Memory B cell (primary cell): ENCODE measurements around the gene ZSCAN23.
"Not testable (repeated sequence)": the region's sequence is repeated elsewhere in the genome, so short reads cannot be mapped to it uniquely, and the experiment has no call there.

ENCODE experiments used
- ATAC-seq: fragments of 150-1000 bp; cut with Tn5 transposase; 2 replicates; pipeline ENCODE4 v1.10.0; 2021; ENCODE audit warnings: low read depth, mild to moderate bottlenecking, moderate library complexity
- DNase-seq, 2 donors: peaks; one replicate each; pipeline ENCODE4 v3.0.0; 2022; ENCODE audit warnings: low spot score in 2 of 2
- H3K27ac Mint-ChIP-seq: one replicate; pipeline ENCODE4 v1.8.0; 2022; ENCODE audit warnings: mild to moderate bottlenecking, moderate library complexity, mixed read lengths
- H3K27me3 Mint-ChIP-seq: one replicate; pipeline ENCODE4 v1.8.0; 2022; ENCODE audit warnings: mixed read lengths
- H3K36me3 Mint-ChIP-seq: one replicate; pipeline ENCODE4 v1.8.0; 2022; ENCODE audit warnings: mild to moderate bottlenecking, mixed read lengths
- H3K4me1 Mint-ChIP-seq: one replicate; pipeline ENCODE4 v1.8.0; 2022; ENCODE audit warnings: mixed read lengths
- H3K4me3 Mint-ChIP-seq: one replicate; pipeline ENCODE4 v1.8.0; 2022; ENCODE audit warnings: mild to moderate bottlenecking, moderate library complexity, mixed read lengths
- H3K9me3 Mint-ChIP-seq: one replicate; pipeline ENCODE4 v1.8.0; 2022; ENCODE audit warnings: mixed read lengths

Gene ZSCAN23

DNA sequence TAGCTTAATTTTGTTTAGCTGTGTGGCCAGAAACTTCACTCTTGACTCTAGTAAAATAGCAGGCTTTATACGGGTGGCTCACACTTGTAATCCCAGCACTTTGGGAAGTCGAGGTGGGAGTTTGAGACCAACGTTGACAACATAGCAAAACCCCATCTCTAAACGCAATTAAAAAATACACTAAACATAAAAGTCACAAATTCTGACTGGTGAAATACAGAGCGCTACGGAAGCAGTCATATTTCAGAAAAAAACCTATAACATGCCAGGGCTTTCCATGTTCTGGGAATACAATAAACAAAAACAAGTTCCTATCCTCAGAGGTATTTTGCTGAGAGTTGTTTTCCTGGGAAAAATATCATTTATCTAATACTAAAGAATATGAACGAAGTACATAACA lies 24.8 kb upstream of the ZSCAN23 start:
- Mint-ChIP-seq H3K4me3 (no peak overlapping the region), H3K27me3 (peaks cover 17% of the 10 kb centered on the region), H3K27ac (no peak overlapping the region), H3K4me1 (no peaks in the 10 kb centered on the region), H3K9me3 (peaks cover 4% of the 10 kb centered on the region), H3K36me3 (peaks cover 2% of the 10 kb centered on the region)
- DNase-seq (no peak), ATAC-seq (no peak)

DNA sequence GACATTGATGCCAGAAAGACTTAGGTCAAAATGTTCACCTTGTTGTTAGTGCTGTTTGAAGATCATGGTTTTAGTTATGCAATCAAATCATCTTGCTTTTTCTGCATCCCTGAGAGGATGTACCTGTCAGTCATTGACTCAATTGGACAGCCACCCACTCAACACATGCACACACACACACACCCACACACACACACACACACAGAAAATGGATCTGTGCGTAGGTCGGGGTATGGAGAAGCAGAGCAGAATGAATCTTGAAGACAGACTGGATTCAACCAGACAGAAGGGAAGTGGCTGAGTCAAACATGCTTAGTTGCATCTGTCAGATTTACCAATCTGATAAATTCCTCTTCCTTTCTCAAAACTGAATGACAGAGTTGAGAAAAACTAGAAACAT lies 19.1 kb upstream of the ZSCAN23 start:
- H3K27me3 Mint-ChIP-seq = peaks cover 23% of the 10 kb centered on the region
- H3K9me3 Mint-ChIP-seq = no peaks in the 10 kb centered on the region
- H3K27ac Mint-ChIP-seq = no peak overlapping the region
- no peaks in the 10 kb centered on the region for H3K36me3 Mint-ChIP-seq
- no peak for ATAC-seq
- DNase-seq = no peak
- no peak overlapping the region for H3K4me3 Mint-ChIP-seq
- H3K4me1 Mint-ChIP-seq = no peaks in the 10 kb centered on the region

DNA sequence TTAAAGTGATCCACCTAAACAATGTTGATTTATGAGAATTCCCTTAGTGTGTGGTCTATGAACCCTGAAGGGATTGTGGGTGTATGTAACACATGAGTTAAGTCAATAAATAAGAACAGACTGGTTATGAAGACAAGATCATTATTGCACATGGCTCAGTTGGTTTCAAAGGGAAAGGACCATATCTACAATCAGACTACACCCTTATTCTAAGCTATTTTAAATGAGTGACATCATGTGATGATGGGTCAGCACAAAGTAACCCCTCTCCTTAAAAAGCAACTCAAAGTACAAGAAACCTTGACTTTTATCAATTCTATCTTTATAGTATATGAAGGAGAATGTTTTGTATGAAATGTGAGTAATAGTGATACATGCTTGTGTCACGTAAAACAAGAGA lies 15.3 kb upstream of the ZSCAN23 start:
- DNase-seq (no peak), ATAC-seq (no peak)
- no peak overlapping the region for H3K4me3 Mint-ChIP-seq
- peaks cover 20% of the 10 kb centered on the region for H3K27me3 Mint-ChIP-seq
- no peaks in the 10 kb centered on the region for H3K9me3 Mint-ChIP-seq
- H3K27ac Mint-ChIP-seq = no peak overlapping the region
- no peaks in the 10 kb centered on the region for H3K36me3 Mint-ChIP-seq
- H3K4me1 Mint-ChIP-seq = no peaks in the 10 kb centered on the region

DNA sequence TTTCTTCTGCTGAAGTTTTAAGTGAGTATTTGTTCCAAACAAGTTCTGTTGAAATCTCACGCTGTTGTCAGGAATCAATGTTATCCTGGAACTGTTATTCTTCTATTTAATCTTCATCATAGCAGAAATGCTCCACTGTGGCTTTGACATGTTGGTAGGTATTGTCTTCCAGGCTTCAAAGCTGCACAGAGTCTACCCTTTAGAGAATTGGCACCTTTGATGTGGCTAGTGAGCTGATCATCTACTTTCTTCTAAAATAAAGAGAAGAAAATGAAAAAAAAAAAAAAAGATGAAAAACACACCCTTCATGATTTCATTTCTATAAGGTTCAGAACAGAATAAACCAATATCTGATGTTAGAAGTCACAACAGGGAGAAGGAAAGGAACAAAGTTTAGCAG lies 5.8 kb upstream of the ZSCAN23 start:
- ATAC-seq (no peak), DNase-seq (no peak)
- no peaks in the 10 kb centered on the region for H3K36me3 Mint-ChIP-seq

DNA sequence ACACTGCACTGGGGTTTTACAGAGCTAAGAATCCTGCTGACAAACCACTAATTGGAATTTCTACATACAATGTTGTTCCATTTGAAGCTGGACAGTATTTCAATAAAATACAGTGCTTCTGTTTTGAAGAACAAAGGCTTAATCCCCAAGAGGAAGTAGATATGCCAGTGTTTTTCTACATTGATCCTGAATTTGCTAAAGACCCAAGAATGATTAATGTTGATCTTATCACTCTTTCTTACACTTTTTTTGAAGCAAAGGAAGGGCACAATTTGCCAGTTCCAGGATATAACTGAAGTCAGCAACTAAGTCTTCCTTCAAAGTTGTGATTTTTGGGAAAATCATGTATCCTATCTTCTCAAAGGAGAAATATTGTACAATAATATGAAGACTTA lies 4.2 kb upstream of the ZSCAN23 start:
- H3K4me3 Mint-ChIP-seq, H3K27ac Mint-ChIP-seq, H3K9me3 Mint-ChIP-seq, H3K36me3 Mint-ChIP-seq, ATAC-seq, H3K4me1 Mint-ChIP-seq, DNase-seq: not testable (repeated sequence)
- H3K27me3 Mint-ChIP-seq = peaks cover 22% of the 10 kb centered on the region

More for the DNA sequence above, 5.8 kb upstream of the ZSCAN23 start:
- Mint-ChIP-seq H3K4me3 (no peak overlapping the region), H3K4me1 (peaks cover 3% of the 10 kb centered on the region), H3K27me3 (peaks cover 19% of the 10 kb centered on the region), H3K9me3 (peaks cover 6% of the 10 kb centered on the region), H3K27ac (no peak overlapping the region)

DNA sequence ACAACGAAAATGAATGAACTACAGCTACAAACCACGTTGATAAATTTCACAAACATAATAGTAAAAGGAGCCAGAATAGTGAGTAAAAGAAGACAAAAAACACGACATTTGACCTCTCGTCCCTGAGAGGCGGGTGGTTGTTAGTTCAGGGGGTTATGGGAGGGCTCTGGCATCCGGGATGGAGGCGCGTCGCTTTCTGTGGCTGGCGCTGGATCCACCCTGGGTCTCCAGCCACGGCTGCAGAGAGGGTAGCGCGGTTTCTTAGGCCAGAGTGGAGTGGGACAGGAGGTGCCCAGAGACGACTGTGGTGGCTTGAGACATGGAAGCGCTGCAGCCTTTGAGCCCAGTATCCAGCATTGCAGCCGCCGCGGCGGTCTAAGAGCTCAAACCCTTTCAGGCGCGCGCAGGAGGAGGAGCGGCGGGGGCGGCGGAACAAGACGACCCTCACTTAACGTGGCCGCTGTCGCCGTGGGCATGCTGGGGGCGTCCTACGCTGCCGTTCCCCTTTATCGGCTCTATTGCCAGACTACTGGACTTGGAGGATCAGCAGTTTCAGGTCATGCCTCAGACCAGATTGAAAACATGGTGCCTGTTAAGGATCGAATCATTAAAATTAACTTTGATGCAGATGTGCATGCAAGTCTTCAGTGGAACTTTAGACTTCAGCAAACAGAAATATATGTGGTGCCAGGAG lies 3.7 kb upstream of the ZSCAN23 start:
- Mint-ChIP-seq H3K4me1 (peaks cover 9% of the 10 kb centered on the region), H3K36me3 (peaks cover 4% of the 10 kb centered on the region), H3K9me3 (peaks cover 6% of the 10 kb centered on the region), H3K4me3 (no peak overlapping the region), H3K27ac (no peak overlapping the region), H3K27me3 (peaks cover 22% of the 10 kb centered on the region)
- ATAC-seq (no peak), DNase-seq (no peak)

DNA sequence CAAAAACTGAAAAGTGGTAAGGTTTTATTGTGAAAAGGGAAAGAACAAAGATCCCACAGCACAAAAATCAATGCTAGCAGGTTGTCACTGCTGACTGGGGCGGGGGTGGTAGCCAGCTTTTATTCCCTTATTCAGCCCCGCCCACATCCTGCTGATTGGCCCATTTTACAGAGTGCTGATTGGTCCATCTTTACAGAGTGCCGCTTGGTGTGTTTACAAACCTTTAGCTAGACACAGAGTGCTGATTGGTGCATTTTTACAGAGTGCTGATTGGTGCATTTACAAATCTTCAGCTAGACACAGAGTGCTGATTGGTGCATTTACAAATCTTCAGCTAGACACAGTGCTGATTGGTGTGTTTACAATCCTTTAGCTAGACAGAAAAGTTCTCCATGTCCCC lies 1.5 kb upstream of the ZSCAN23 start:
- not testable (repeated sequence) for H3K36me3 Mint-ChIP-seq, H3K4me3 Mint-ChIP-seq, DNase-seq, H3K4me1 Mint-ChIP-seq, ATAC-seq, H3K27ac Mint-ChIP-seq, H3K9me3 Mint-ChIP-seq
- H3K27me3 Mint-ChIP-seq = peaks cover 17% of the 10 kb centered on the region

DNA sequence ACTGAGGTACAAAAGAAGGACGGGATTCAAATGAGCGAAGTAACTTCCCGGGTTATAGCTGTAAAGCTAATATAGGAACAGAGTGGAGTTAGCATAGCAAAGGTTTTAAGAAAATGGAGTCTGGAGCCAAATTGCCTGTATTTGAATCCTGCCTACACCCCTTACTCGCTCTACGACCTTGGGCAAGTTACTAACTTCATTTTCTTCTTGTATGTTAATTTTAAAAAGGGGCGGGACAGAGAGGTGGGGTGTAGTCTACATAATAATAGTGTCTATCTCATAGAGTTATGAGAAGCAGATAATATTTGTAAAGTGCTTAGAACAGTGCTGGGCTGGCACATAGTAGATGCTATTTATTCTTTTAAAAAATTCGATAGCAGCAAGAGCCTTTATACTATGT lies 705 bp downstream of the ZSCAN23 start:
- H3K4me3 Mint-ChIP-seq = peak overlapping the region; percentile 94

DNA sequence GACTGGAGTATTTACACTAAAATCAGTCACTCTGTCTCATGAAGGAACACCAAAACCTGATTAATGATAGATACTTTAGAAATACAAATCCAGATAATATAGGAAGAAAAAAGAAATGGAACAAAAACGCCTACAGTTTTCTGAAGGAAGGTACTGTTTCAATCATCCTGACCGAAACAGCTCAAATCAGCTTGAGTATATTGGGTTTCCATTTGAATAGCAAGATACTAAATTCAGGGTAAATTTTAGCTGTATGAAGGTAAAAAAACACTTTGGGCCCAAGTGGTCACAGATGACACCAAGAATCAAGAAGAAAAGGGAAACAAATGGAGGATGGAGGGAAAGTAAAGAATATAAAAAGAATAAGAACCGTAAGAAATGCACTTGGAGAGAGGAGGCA lies 6.9 kb downstream of the ZSCAN23 start:
- H3K36me3 Mint-ChIP-seq = peaks cover 2% of the 10 kb centered on the region
- H3K27me3 Mint-ChIP-seq = peaks cover 4% of the 10 kb centered on the region
- H3K4me3 Mint-ChIP-seq = no peak overlapping the region
- no peaks in the 10 kb centered on the region for H3K4me1 Mint-ChIP-seq
- H3K9me3 Mint-ChIP-seq = peaks cover 2% of the 10 kb centered on the region
- ATAC-seq = no peak
- no peak for DNase-seq
- H3K27ac Mint-ChIP-seq = no peak overlapping the region

More for the DNA sequence above, 705 bp downstream of the ZSCAN23 start:
- Mint-ChIP-seq H3K4me1 (peaks cover 9% of the 10 kb centered on the region), H3K27ac (peak overlapping the region; percentile 84), H3K27me3 (peaks cover 19% of the 10 kb centered on the region), H3K9me3 (peaks cover 7% of the 10 kb centered on the region), H3K36me3 (peaks cover 6% of the 10 kb centered on the region)
- ATAC-seq (no peak), DNase-seq (no peak)

DNA sequence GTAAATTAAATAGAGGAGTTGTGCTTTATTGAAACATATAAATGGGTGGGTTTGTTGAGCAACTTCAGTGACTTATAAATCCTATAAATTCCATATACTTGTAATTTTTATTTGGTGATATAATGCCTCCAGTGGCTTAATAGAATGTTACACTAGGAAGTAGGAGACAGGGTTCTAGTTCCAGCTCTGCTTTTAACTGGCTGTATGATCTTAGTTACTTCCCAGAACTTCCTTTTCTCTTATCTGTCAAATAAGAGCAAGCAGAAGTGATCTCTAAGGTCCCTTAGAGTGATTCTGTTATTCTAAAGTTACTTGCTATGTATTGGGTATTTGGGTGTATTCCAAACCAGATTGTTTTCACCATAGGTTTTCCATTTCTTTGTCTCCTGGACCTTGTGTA lies 10.2 kb downstream of the ZSCAN23 start:
- no peak for DNase-seq
- Mint-ChIP-seq H3K9me3 (no peaks in the 10 kb centered on the region), H3K27me3 (peaks cover 6% of the 10 kb centered on the region), H3K36me3 (no peaks in the 10 kb centered on the region), H3K4me1 (no peaks in the 10 kb centered on the region), H3K4me3 (no peak overlapping the region), H3K27ac (no peak overlapping the region)
- ATAC-seq = no peak

DNA sequence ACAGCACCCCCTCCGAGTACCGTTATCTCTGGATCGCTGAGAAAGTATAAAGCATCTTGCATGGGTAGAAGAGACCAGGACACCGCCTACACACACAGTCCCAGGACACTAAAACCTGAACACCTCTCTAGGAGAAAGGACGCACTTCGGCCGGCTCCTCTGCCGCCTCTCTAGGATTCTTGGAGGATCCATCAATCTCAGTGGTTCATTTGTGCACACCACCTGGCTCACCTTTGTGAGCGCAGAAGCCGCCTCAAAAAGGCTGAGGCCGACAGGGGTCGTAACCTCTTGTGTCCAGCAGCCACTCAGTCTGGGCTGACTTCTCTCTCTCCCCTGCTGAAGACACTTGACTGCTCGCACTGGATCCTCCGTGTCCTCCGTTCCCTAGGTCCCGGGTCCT lies 13.5 kb downstream of the ZSCAN23 start:
- no peak overlapping the region for H3K4me3 Mint-ChIP-seq
- H3K36me3 Mint-ChIP-seq = peaks cover 2% of the 10 kb centered on the region
- no peaks in the 10 kb centered on the region for H3K9me3 Mint-ChIP-seq
- no peak for ATAC-seq
- H3K27me3 Mint-ChIP-seq = peaks cover 7% of the 10 kb centered on the region
- H3K27ac Mint-ChIP-seq = no peak overlapping the region
- H3K4me1 Mint-ChIP-seq = peaks cover 2% of the 10 kb centered on the region
- DNase-seq = no peak

DNA sequence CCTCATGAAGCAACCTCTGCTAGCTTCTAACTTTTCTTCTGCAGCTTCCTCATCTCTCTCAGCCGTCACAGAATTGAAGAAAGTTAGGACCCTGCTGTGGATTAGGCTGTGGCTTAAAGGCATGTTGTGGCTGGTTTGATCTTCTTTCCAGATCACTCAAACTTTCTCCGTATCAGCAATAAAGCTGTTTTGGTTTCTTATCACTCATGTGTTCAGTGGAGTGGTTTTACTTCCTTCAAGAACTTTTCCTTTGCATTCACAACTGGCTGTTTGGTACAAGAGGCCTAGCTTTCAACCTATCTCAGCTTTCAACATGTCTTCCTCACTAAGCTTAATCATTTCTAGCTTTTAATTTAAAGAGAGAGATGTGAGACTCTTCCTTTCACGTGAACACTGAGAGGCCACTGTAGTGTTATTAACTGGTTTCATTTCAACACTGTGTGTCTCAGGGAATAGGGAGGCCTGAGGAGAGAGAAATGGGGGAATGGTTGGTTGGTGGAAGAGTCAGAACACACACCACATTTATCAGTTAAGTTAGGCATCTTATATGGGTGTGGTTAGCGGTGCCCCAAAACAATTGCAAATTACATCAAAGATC lies 17.2 kb downstream of the ZSCAN23 start:
- Mint-ChIP-seq H3K27ac (no peak overlapping the region), H3K9me3 (no peaks in the 10 kb centered on the region), H3K27me3 (peaks cover 15% of the 10 kb centered on the region), H3K4me3 (no peak overlapping the region), H3K4me1 (peaks cover 2% of the 10 kb centered on the region), H3K36me3 (peaks cover 3% of the 10 kb centered on the region)
- ATAC-seq = no peak
- DNase-seq = no peak

DNA sequence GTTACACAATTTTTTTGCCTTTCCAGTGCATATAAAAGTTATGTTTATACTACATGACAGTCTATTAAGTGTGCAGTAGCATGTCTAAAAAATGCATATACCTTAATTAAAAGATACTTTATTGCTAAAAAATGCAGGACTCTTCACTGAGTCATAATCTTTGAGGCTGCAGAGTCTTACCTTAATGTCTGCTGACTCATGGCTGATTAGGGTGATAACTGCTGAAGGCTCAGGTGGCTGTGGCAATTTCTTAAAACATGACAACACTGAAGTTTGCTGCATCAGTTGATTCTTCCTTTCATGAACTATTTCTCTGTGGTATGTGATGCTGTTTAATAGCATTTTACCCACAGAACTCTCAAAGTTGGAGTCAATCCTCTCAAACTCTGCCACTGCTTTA lies 19.1 kb downstream of the ZSCAN23 start:
- H3K27me3 Mint-ChIP-seq = peaks cover 13% of the 10 kb centered on the region
- ATAC-seq (no peak), DNase-seq (no peak)
- H3K4me1 Mint-ChIP-seq = peaks cover 2% of the 10 kb centered on the region
- H3K4me3 Mint-ChIP-seq = no peak overlapping the region
- H3K36me3 Mint-ChIP-seq = peaks cover 3% of the 10 kb centered on the region
- H3K27ac Mint-ChIP-seq = no peak overlapping the region
- H3K9me3 Mint-ChIP-seq = no peaks in the 10 kb centered on the region

DNA sequence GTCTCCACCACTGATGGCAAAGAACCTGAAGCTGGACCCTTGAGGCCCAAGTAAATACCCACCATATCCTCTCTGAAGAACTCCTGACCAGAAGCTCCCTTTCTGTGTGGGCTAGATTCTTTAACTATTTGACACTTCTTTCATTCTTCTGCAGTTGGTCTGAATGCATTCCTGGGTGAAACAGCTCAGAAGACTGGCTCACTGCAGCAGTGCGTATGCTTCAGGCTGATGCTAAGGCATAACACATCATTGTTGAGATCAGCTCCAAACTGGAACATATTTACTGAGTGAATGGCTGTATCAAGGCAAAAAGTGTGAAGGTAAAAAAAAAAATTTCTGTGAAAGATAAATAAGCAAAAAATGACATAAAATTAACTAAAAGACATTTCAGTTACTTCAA lies 19.7 kb downstream of the ZSCAN23 start:
- peaks cover 3% of the 10 kb centered on the region for H3K36me3 Mint-ChIP-seq
- no peak overlapping the region for H3K27ac Mint-ChIP-seq
- H3K27me3 Mint-ChIP-seq = peaks cover 11% of the 10 kb centered on the region
- no peak for DNase-seq
- peaks cover 2% of the 10 kb centered on the region for H3K4me1 Mint-ChIP-seq
- H3K9me3 Mint-ChIP-seq = no peaks in the 10 kb centered on the region
- no peak for ATAC-seq
- H3K4me3 Mint-ChIP-seq = no peak overlapping the region

DNA sequence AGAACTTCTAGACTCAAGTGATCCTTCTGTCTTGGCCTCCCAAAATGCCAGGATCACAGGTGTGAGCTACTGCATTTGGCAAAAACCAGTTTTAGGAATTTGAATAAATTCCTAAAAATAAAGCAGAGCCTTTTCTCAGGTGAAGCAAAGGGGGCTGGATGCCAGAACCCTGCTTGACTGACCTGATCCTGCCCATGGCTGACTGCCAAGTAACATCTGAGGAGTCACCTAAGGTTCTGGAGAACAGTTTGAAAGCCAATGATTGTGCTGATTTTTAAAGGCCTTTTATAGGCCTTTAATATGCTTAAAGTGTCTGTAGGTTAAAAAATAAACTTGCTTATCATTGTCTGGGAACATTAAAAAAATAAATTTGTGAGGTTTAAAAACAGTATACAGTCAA lies 29.6 kb downstream of the ZSCAN23 start:
- Mint-ChIP-seq H3K36me3 (no peaks in the 10 kb centered on the region), H3K4me3 (no peak overlapping the region), H3K4me1 (no peaks in the 10 kb centered on the region), H3K27me3 (peaks cover 9% of the 10 kb centered on the region), H3K27ac (no peak overlapping the region), H3K9me3 (peaks cover 4% of the 10 kb centered on the region)
- DNase-seq (no peak), ATAC-seq (no peak)
